Measurements from ENCODE around the gene PDCD1. TPM values are rescaled to one million over a fixed set of nuclear protein-coding genes. Genes with fewer than 3 reads are reported as not detected.

PDCD1 gene
- polyA plus RNA-seq, 1 donor (not counting 4 experiments of a cell fraction or from before 2014, with no cell fraction given): not detected

DNA sequence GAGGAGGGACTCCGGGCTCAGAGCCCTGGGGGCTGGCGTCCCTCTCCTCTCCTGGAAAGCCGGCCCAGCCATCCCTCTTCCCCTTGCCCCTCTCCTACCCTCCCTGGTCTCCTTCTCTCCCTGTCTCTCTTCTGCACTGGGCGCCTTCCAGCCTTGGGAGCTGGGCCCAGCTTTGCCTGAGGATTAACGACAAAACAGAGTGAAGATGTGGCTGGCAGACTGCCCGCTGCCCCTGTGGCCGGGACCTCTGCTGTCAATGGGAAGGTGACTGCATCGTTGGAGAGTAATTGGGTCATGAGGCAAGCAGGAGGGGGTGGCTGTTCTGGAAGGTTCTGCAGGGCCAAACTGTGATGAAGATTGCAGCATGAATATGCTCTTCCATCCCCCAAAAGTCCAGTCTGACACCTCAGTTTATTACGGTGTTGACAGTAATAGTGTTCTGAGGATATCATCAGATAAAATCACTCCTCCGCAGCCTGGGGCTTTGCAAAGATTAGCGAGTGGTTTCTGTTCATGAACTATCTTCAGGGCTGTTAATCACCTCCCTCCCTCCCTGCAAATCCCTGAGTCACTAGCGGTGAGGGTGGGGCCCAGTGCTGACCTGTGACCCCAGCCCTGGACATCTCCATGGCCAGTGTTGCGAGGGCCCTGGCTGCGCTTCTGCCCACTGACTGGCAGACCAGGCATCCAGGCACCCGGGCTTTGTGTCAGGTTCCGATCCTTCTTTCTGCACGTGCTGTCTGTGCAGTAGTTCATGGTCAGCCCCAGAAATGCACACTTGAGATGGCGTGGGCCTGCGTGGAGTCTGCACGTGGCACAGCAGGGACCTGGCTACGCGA lies 33.8 kb upstream of the PDCD1 start:
- Histone ChIP-seq H3K4me1 (ENCODE audit: control insufficient read depth, extremely low read depth, insufficient read depth, low read length) (peaks cover 46% of the 10 kb centered on the region), H2AFZ (ENCODE audit: control insufficient read depth, low read length) (no peak overlapping the region), H3K4me3 (ENCODE audit: control insufficient read depth in 2 of 3, extremely low read depth in 1 of 3, insufficient read depth in 2 of 3, low read depth in 1 of 3, low read length in 3 of 3) (no peak overlapping the region), H4K20me1 (ENCODE audit: control insufficient read depth, extremely low read depth, insufficient read depth, low read length) (no peaks in the 10 kb centered on the region), H3K9me3 (ENCODE audit: control insufficient read depth, low read depth, low read length) (no peaks in the 10 kb centered on the region), H3K79me2 (ENCODE audit: control insufficient read depth, insufficient read depth, low read length) (no peaks in the 10 kb centered on the region), H3K9me1 (ENCODE audit: control insufficient read depth, extremely low read depth, insufficient read depth, low read length) (no peaks in the 10 kb centered on the region), H3K4me2 (ENCODE audit: control insufficient read depth, extremely low read depth, insufficient read depth, low read depth, low read length) (peak overlapping the region; percentile 2), H3K9ac (ENCODE audit: control insufficient read depth, extremely low read depth, insufficient read depth, low read length) (no peak overlapping the region), H3K27me3 (ENCODE audit: control insufficient read depth, extremely low read depth, insufficient read depth, low read length) (peaks cover 16% of the 10 kb centered on the region), H3K36me3 (ENCODE audit: control insufficient read depth in 2 of 2, extremely low read depth in 1 of 2, insufficient read depth in 2 of 2, low read length in 2 of 2) (no peaks in the 10 kb centered on the region), H3K27ac (ENCODE audit: control insufficient read depth, insufficient read depth, low read length) (no peak overlapping the region)
- TF ChIP-seq, protein P1, sequence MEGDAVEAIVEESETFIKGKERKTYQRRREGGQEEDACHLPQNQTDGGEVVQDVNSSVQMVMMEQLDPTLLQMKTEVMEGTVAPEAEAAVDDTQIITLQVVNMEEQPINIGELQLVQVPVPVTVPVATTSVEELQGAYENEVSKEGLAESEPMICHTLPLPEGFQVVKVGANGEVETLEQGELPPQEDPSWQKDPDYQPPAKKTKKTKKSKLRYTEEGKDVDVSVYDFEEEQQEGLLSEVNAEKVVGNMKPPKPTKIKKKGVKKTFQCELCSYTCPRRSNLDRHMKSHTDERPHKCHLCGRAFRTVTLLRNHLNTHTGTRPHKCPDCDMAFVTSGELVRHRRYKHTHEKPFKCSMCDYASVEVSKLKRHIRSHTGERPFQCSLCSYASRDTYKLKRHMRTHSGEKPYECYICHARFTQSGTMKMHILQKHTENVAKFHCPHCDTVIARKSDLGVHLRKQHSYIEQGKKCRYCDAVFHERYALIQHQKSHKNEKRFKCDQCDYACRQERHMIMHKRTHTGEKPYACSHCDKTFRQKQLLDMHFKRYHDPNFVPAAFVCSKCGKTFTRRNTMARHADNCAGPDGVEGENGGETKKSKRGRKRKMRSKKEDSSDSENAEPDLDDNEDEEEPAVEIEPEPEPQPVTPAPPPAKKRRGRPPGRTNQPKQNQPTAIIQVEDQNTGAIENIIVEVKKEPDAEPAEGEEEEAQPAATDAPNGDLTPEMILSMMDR (optimal IDR thresholded peaks at IDR 0.05 in 1 of 3, IDR thresholded peaks at IDR 0.05 in 1 of 3, conservative IDR thresholded peaks at IDR 0.05 in 1 of 3; ENCODE audit: extremely low read depth in 1 of 3, insufficient read depth in 2 of 3, low read length in 3 of 3): no peak
- no peak for TF ChIP-seq EZH2 (IDR thresholded peaks at IDR 0.05; ENCODE audit: low read length)
- dilution Hi-C loops (cut with MboI; ENCODE audit: extremely low pct_ligation_motif_present, low sequenced_read_pairs): no loop called here
- DNase-seq (ENCODE audit: low read depth, low spot score): no peak
- FAIRE-seq: peak; percentile 65

DNA sequence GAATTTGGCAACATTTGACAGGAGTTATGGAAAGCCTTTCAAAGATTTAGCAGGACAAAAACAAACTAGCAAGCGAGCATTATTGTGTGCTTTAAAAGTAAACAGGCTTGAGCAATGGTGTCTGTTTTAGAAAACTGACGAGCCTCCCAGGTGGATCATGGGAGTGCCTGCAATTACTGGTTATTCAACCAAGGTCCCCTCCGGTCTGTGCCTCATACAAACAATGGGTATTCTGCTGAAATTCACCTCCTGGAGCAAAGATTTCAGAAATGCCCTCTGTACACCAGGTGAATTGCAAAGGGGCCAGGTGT lies 33.2 kb upstream of the PDCD1 start:
- Histone ChIP-seq H3K9me3 (ENCODE audit: control insufficient read depth, low read depth, low read length) (no peaks in the 10 kb centered on the region), H3K4me2 (ENCODE audit: control insufficient read depth, extremely low read depth, insufficient read depth, low read depth, low read length) (no peak overlapping the region), H3K36me3 (ENCODE audit: control insufficient read depth in 2 of 2, extremely low read depth in 1 of 2, insufficient read depth in 2 of 2, low read length in 2 of 2) (no peaks in the 10 kb centered on the region), H3K4me3 (ENCODE audit: control insufficient read depth in 2 of 3, extremely low read depth in 1 of 3, insufficient read depth in 2 of 3, low read depth in 1 of 3, low read length in 3 of 3) (no peak overlapping the region), H3K4me1 (ENCODE audit: control insufficient read depth, extremely low read depth, insufficient read depth, low read length) (peaks cover 46% of the 10 kb centered on the region), H3K27me3 (ENCODE audit: control insufficient read depth, extremely low read depth, insufficient read depth, low read length) (peaks cover 16% of the 10 kb centered on the region), H3K79me2 (ENCODE audit: control insufficient read depth, insufficient read depth, low read length) (no peaks in the 10 kb centered on the region), H4K20me1 (ENCODE audit: control insufficient read depth, extremely low read depth, insufficient read depth, low read length) (no peaks in the 10 kb centered on the region), H2AFZ (ENCODE audit: control insufficient read depth, low read length) (no peak overlapping the region), H3K27ac (ENCODE audit: control insufficient read depth, insufficient read depth, low read length) (no peak overlapping the region), H3K9ac (ENCODE audit: control insufficient read depth, extremely low read depth, insufficient read depth, low read length) (no peak overlapping the region), H3K9me1 (ENCODE audit: control insufficient read depth, extremely low read depth, insufficient read depth, low read length) (no peaks in the 10 kb centered on the region)
- dilution Hi-C loops (cut with MboI; ENCODE audit: extremely low pct_ligation_motif_present, low sequenced_read_pairs): no loop called here
- TF ChIP-seq EZH2 (IDR thresholded peaks at IDR 0.05; ENCODE audit: low read length): no peak
- TF ChIP-seq, protein P1 (optimal IDR thresholded peaks at IDR 0.05 in 1 of 3, IDR thresholded peaks at IDR 0.05 in 1 of 3, conservative IDR thresholded peaks at IDR 0.05 in 1 of 3; ENCODE audit: extremely low read depth in 1 of 3, insufficient read depth in 2 of 3, low read length in 3 of 3): no peak
- DNase-seq (ENCODE audit: low read depth, low spot score) (no peak), FAIRE-seq (no peak)

All from keratinocyte (primary cell).